Muscle layer of colon (tissue), 2 donors: Measurements from ENCODE around the gene SCAF4.
"Not testable (repeated sequence)": the region's sequence is repeated elsewhere in the genome, so short reads cannot be mapped to it uniquely, and the experiment has no call there.

ENCODE experiments used
- H3K27ac ChIP-seq: one replicate; pipeline ENCODE4 v1.7.0; 2013; ENCODE audit warnings: low read depth, mild to moderate bottlenecking, low read length, moderate library complexity
- H3K27me3 ChIP-seq, 2 donors: one replicate each; pipeline ENCODE4 v1.7.0; 2013; ENCODE audit warnings: low read length in 2 of 2, mild to moderate bottlenecking in 2 of 2; ENCODE audit not compliant: insufficient read depth in 2 of 2, control insufficient read depth in 1 of 2
- H3K36me3 ChIP-seq: one replicate; pipeline ENCODE4 v1.7.0; 2013; ENCODE audit warnings: mild to moderate bottlenecking, low read length; ENCODE audit not compliant: insufficient read depth
- H3K4me1 ChIP-seq: one replicate; pipeline ENCODE4 v1.7.0; 2013; ENCODE audit warnings: mild to moderate bottlenecking, low read length; ENCODE audit not compliant: insufficient read depth
- H3K4me3 ChIP-seq, 2 donors: one replicate each; pipeline ENCODE4 v1.7.0; 2013; ENCODE audit warnings: low read length in 2 of 2, low read depth in 1 of 2, mild to moderate bottlenecking in 1 of 2, moderate library complexity in 1 of 2
- H3K9ac ChIP-seq: one replicate; pipeline ENCODE4 v1.7.0; 2013; ENCODE audit warnings: low read length
- H3K9me3 ChIP-seq: one replicate; pipeline ENCODE4 v1.7.0; 2013; ENCODE audit warnings: mild to moderate bottlenecking, low read length
- donor health status: abdominal sarcoma.
- donor health status: Adenocarcinoma of cecum.

Gene SCAF4

DNA sequence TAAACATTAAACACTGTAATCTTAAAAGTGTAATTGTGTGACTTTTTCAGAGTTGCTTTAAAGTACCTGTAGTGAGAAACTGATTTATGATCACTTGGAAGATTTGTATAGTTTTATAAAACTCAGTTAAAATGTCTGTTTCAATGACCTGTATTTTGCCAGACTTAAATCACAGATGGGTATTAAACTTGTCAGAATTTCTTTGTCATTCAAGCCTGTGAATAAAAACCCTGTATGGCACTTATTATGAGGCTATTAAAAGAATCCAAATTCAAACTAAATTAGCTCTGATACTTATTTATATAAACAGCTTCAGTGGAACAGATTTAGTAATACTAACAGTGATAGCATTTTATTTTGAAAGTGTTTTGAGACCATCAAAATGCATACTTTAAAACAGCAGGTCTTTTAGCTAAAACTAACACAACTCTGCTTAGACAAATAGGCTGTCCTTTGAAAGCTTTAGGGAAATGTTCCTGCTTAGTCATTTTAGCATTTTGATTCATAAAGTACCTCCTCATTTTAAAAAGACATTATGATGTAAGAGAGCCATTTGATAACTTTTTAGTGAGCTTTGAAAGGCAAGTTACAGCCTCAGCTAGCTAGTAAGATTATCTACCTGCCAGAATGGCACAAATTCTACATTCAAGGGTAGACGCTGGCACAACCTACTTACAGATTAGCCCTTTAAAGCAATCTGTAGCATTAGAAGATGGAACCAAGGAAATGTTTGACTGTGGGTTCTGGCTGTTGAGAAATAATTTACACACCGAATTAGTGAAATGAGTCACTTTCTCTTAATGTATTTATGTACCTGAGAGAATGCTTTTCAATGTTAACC lies 63.0 kb downstream of the SCAF4 start:
- no peaks in the 10 kb centered on the region for H3K9me3 ChIP-seq
- peaks cover 5% of the 10 kb centered on the region for H3K4me1 ChIP-seq
- no peak overlapping the region for H3K9ac ChIP-seq
- no peaks in the 10 kb centered on the region for H3K27me3 ChIP-seq
- H3K36me3 ChIP-seq, result peaks cover 51% of the 10 kb centered on the region
- no peak overlapping the region for H3K27ac ChIP-seq
- H3K4me3 ChIP-seq, result no peak overlapping the region

DNA sequence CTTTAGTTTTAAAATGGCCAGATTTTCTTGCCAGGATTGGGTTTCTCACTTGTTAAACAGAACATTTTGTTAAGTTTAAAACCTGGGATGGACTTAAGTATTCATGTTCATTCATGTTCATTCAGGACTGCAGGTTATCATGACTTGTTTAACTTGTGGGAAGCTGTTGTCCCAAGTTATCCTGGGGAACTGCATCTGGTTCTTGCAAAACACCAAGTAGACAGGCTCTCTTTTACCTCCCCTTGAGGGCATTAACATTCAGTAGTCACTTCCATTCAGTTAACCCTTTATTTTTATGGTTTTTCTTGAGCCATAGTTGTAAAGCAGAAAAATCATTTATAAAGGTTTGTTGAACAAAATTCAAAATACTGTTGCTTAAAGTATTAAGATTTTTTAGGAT lies 64.3 kb downstream of the SCAF4 start:
- H3K9me3 ChIP-seq, result no peaks in the 10 kb centered on the region
- H3K4me3 ChIP-seq, result no peak overlapping the region
- peaks cover 55% of the 10 kb centered on the region for H3K36me3 ChIP-seq
- peaks cover 5% of the 10 kb centered on the region for H3K4me1 ChIP-seq
- H3K27ac ChIP-seq, result no peak overlapping the region
- no peaks in the 10 kb centered on the region for H3K27me3 ChIP-seq
- no peak overlapping the region for H3K9ac ChIP-seq

DNA sequence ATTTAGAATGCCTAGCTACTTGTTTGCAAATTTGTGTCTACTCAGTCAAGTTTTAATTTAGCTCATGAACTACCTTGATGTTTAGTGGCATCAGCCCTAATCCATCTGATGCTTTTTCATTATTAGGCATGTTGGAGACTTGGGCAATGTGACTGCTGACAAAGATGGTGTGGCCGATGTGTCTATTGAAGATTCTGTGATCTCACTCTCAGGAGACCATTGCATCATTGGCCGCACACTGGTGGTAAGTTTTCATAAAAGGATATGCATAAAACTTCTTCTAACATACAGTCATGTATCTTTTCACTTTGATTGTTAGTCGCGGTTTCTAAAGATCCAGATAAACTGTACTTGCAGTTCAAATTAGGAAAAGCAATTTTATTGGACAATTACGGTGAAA lies 64.8 kb downstream of the SCAF4 start:
- Histone ChIP-seq H3K9ac (no peak overlapping the region), H3K9me3 (no peaks in the 10 kb centered on the region), H3K27ac (no peak overlapping the region), H3K4me3 (no peak overlapping the region), H3K27me3 (no peaks in the 10 kb centered on the region), H3K36me3 (peaks cover 57% of the 10 kb centered on the region), H3K4me1 (peaks cover 6% of the 10 kb centered on the region)

DNA sequence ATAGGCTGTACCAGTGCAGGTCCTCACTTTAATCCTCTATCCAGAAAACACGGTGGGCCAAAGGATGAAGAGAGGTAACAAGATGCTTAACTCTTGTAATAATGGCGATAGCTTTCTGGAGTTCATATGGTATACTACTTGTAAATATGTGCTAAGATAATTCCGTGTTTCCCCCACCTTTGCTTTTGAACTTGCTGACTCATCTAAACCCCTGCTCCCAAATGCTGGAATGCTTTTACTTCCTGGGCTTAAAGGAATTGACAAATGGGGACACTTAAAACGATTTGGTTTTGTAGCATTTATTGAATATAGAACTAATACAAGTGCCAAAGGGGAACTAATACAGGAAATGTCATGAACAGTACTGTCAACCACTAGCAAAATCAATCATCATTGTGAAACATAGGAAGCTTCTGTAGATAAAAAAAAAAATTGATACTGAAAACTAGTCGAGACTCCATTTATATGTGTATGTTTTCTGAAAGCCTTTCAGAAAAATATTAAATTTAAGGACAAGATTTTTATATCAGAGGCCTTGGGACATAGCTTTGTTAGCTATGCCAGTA lies 65.4 kb downstream of the SCAF4 start:
- Histone ChIP-seq H3K27me3 (no peaks in the 10 kb centered on the region), H3K4me3 (no peak overlapping the region), H3K4me1 (peaks cover 12% of the 10 kb centered on the region), H3K36me3 (peaks cover 59% of the 10 kb centered on the region), H3K9me3 (no peaks in the 10 kb centered on the region), H3K9ac (no peak overlapping the region), H3K27ac (no peak overlapping the region)

DNA sequence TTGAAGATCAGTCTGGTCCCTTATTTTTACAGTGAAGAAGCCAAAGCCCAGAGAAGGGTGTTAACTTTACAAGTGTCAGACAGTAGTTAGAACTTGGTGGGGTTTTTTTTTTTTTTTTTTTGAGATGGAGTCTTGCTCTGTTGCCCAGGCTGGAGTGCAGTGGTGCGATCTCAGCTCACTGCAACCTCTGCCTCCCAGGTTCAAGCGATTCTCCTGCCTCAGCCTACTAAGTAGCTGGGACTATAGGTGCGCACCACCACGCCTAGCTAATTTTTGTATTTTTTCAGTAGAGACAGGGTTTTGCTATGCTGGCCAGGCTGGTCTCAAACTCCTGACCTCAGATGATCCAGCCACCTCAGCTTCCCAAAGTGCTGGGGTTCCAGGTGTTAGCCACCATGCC lies 66.0 kb downstream of the SCAF4 start:
- not testable (repeated sequence) for H3K27me3 ChIP-seq, H3K27ac ChIP-seq, H3K9ac ChIP-seq, H3K9me3 ChIP-seq, H3K4me3 ChIP-seq
- H3K36me3 ChIP-seq, result peaks cover 56% of the 10 kb centered on the region
- peaks cover 19% of the 10 kb centered on the region for H3K4me1 ChIP-seq

DNA sequence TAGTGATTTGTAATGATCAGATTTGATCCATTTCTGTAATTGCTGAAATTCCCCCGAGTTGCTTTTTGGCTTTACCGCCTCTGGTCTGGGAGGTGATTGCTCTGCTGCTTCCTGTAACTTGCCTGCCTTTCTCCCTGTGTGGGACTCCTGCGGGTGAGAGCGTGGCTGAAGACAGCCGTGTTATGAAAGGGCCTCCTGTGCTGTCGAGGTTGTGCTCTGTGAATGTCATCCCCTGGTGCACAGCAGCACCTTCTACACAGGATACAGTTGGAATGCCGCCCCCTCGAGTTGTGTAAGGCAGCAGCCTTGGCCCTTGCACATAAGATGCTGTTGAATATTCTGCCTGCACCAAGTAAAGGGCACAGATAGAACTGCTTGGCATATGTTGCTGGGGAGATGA lies 66.5 kb downstream of the SCAF4 start:
- Histone ChIP-seq H3K36me3 (peaks cover 56% of the 10 kb centered on the region), H3K27ac (no peak overlapping the region), H3K4me1 (peaks cover 19% of the 10 kb centered on the region), H3K4me3 (no peak overlapping the region), H3K9me3 (no peaks in the 10 kb centered on the region), H3K9ac (no peak overlapping the region), H3K27me3 (no peaks in the 10 kb centered on the region)

DNA sequence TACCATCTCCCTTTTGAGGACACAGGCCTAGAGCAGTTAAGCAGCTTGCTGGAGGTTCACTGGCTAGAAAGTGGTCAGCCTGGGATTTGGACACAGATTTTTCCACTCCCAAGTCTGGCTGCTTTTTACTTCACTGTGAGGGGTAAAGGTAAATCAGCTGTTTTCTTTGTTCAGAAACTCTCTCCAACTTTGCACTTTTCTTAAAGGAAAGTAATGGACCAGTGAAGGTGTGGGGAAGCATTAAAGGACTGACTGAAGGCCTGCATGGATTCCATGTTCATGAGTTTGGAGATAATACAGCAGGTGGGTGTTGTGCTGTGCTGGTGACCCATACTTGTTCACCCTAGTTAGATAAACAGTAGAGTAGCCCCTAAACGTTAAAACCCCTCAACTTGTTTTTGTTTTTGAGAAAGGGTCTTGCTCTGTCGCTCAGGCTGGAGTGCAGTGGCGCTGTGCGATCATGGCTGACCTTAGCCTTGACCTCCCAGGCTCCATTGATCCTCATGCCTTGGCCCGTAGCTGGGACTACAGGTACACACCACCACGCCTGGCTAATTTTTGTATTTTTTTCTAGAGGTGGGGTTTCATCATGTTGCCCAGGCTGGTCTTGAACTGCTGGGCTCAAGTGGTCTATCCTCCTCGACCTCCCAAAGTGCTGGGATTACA lies 68.2 kb downstream of the SCAF4 start:
- Histone ChIP-seq H3K4me1 (peaks cover 23% of the 10 kb centered on the region), H3K36me3 (peaks cover 51% of the 10 kb centered on the region), H3K27ac (no peak overlapping the region), H3K4me3 (no peak overlapping the region), H3K9me3 (no peaks in the 10 kb centered on the region), H3K27me3 (no peaks in the 10 kb centered on the region), H3K9ac (no peak overlapping the region)

DNA sequence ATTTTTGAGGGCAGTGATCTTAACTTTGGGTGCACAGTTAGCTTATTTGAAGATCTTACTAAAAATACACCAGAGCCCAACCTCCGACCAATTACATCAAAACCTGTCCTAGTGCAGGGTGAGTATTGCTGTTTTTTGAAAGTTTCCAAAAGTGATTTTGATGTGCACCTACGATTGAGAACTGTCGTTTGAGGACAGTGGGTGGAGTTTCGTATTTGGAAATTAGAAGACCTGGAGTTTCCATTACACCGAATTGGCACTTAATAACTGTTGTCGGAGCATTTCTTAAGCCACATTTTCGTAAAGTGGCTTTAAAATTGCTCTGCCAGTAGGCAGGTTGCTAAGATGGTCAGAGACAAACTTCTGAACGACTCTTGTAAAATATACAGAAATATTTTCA lies 71.3 kb downstream of the SCAF4 start:
- Histone ChIP-seq H3K9ac (peak overlapping the region; percentile 71), H3K4me3 (peak overlapping the region; percentile 72 to 84), H3K27ac (peak overlapping the region; percentile 53), H3K4me1 (peaks cover 18% of the 10 kb centered on the region), H3K27me3 (no peaks in the 10 kb centered on the region), H3K9me3 (no peaks in the 10 kb centered on the region), H3K36me3 (peaks cover 22% of the 10 kb centered on the region)

DNA sequence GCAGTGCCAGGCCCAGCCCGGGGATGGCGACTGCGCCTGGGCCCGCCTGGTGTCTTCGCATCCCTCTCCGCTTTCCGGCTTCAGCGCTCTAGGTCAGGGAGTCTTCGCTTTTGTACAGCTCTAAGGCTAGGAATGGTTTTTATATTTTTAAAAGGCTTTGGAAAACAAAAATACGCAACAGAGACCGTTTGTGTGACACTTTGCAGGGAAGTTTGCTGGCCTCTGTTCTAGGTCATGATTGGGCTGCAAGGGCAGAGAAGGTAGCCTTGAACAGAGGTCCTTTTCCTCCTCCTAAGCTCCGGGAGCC lies 71.7 kb downstream of the SCAF4 start:
- Histone ChIP-seq H3K9me3 (no peaks in the 10 kb centered on the region), H3K4me1 (peaks cover 18% of the 10 kb centered on the region)

DNA sequence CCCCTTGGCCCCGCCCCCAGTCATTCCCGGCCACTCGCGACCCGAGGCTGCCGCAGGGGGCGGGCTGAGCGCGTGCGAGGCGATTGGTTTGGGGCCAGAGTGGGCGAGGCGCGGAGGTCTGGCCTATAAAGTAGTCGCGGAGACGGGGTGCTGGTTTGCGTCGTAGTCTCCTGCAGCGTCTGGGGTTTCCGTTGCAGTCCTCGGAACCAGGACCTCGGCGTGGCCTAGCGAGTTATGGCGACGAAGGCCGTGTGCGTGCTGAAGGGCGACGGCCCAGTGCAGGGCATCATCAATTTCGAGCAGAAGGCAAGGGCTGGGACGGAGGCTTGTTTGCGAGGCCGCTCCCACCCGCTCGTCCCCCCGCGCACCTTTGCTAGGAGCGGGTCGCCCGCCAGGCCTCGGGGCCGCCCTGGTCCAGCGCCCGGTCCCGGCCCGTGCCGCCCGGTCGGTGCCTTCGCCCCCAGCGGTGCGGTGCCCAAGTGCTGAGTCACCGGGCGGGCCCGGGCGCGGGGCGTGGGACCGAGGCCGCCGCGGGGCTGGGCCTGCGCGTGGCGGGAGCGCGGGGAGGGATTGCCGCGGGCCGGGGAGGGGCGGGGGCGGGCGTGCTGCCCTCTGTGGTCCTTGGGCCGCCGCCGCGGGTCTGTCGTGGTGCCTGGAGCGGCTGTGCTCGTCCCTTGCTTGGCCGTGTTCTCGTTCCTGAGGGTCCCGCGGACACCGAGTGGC lies 72.2 kb downstream of the SCAF4 start, which contains the start of gene SOD1:
TSS of gene SOD1 (plus strand) at position 158 of the 723 bp plus-strand sequence. CDS start at position 235, 77 bp downstream.
- Histone ChIP-seq H3K4me1 (peaks cover 18% of the 10 kb centered on the region), H3K27ac (peak within 1 kb of the TSS; percentile 84), H3K9ac (peak within 1 kb of the TSS; percentile 71), H3K27me3 (no peaks in the 10 kb centered on the region), H3K4me3 (peak within 1 kb of the TSS; percentile 72 to 84), H3K9me3 (no peaks in the 10 kb centered on the region), H3K36me3 (peaks cover 18% of the 10 kb centered on the region)

More for the DNA sequence above, 71.7 kb downstream of the SCAF4 start:
- Histone ChIP-seq H3K27me3 (no peaks in the 10 kb centered on the region), H3K36me3 (peaks cover 18% of the 10 kb centered on the region), H3K27ac (peak overlapping the region; percentile 53), H3K9ac (peak overlapping the region; percentile 71), H3K4me3 (peak overlapping the region; percentile 72 to 84)

DNA sequence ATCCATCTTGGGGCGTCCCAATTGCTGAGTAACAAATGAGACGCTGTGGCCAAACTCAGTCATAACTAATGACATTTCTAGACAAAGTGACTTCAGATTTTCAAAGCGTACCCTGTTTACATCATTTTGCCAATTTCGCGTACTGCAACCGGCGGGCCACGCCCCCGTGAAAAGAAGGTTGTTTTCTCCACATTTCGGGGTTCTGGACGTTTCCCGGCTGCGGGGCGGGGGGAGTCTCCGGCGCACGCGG lies 72.7 kb downstream of the SCAF4 start:
- Histone ChIP-seq H3K4me3 (peak overlapping the region; percentile 6 to 84), H3K27ac (peak overlapping the region; percentile 71), H3K9me3 (no peaks in the 10 kb centered on the region), H3K27me3 (no peaks in the 10 kb centered on the region), H3K36me3 (peaks cover 16% of the 10 kb centered on the region), H3K4me1 (peaks cover 18% of the 10 kb centered on the region), H3K9ac (no peak overlapping the region)
